K562 treated with DMSO at 1 percent for 24 hours (cell line): ENCODE measurements around the gene SH3BGR. TPM values are rescaled to one million over a fixed set of nuclear protein-coding genes. Genes with fewer than 3 reads are reported as not detected.

ENCODE experiments used
- total RNA-seq: library from RNA; unstranded; fragments of 300-600 nt; gene quantifications from 2 replicates; pipeline ENCODE4 v1.2.3, GENCODE V29; 2022; ENCODE audit warnings: low read depth; ENCODE audit not compliant: insufficient read depth

The SH3BGR gene
- 47.8 and 54.9 TPM in 2 replicates for total RNA-seq

DNA sequence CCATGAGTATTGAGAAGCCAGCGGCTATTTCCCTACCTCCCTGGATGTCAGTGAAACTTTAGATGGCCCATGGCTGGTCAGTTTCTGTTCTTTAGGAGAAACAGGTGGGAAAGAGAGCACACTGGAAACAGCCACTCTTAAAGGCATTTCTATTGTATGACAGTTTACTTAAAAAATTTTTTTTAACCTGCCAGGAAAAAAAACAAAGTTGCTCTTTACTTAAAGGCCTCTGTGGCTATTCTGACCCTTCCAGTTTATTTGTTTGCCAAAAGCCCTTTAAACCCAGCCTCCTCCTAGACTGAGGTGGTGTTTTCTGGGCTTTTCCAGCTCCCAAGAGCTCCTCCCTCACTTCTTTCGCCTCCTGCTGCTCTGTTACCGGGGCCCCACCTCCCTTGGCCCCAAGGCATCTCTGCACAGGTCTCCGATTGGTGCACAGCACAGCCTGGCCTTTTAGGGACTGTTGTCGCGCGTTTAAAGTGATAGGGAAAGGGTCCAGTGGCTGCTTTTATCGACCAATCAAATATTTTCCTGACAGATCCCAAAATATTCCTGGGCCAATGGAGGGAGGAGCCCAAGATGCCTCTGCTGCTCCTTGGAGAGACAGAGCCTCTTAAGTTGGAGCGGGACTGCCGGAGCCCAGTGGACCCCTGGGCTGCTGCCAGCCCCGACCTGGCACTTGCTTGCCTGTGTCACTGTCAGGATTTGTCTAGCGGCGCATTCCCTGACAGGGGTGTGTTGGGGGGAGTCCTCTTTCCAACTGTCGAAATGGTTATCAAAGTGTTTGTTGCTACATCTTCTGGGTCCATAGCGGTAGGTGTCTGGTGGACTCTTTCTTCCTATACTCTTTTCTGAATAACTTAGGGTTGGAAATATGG lies at the start of gene SH3BGR:
Gene SH3BGR (plus strand): TSS at position 639 of the 875 bp plus-strand sequence. CDS start 127 bp downstream, at position 766.

DNA sequence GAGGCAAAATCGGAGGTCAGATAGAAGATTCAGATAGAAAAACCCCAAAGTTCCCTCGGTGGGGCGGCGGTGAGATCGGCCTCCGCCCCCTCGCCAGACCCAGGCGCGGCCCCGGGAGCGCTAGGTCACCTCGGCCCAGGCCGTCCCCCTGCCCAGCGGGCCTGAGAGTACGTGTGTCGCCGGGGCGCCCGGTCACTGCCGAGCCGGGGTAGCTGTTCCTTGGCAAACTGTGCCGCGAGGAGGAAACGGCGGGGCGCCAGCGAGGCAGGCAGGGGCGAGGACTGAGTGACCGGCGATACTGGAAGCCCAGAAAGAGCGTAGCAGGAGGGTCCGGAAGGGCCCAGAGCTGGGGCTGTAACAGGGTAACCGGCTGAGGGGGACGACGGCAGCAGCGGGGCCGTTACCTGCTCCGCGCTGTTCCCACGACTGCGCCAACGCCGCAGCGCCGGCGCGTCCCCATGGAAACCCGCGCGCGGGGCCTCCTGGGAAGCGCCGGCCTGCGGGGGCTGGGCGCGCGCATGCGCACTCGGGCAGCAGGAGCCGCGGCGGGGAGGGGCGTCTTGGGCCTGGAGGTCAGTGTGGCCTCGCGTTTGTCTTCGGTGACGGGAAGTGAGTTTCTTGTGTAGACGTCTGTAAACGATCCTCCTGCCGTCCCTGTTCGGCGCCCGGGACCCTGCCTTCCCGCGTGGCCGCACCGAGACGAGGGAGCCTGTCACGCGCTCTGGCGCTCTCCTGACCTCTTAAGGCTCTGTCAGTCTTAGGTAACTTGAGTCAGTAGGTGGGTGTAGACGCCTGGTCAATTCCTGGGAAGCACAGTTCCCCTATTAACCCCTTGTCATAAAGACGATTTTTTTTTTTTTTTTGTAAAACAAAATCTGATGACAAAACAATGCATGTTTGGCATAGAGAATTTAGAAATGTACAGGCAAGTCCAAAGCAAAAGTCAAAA lies 6.2 kb upstream of the SH3BGR start, which contains the start of gene LCA5L:
Gene LCA5L (minus strand): TSS at position 458 of the 949 bp plus-strand sequence. CDS start 17,285 bp downstream, outside the sequence.

Other genes with a start within 250 kb of the SH3BGR start
- 10.3 and 12.9 TPM in 2 replicates for gene BRWD1, start 138.3 kb upstream of the SH3BGR start, total RNA-seq
- 359 and 406 TPM in 2 replicates for gene HMGN1, start 102.9 kb upstream of the SH3BGR start, total RNA-seq
- gene LCA5L, start 6.2 kb upstream of the SH3BGR start, total RNA-seq: 1.9 and 2.5 TPM in 2 replicates
- gene B3GALT5, start 161.0 kb downstream of the SH3BGR start, total RNA-seq: not detected in 2 replicates